ENCODE data around the gene SULT4A1. TPM values are rescaled to one million over a fixed set of nuclear protein-coding genes. Genes with fewer than 3 reads are reported as not detected.

Gene SULT4A1, protein sequence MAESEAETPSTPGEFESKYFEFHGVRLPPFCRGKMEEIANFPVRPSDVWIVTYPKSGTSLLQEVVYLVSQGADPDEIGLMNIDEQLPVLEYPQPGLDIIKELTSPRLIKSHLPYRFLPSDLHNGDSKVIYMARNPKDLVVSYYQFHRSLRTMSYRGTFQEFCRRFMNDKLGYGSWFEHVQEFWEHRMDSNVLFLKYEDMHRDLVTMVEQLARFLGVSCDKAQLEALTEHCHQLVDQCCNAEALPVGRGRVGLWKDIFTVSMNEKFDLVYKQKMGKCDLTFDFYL
- total RNA-seq (2022; extraction: Qiagen RNA extraction) = not detected in 5 replicates

DNA sequence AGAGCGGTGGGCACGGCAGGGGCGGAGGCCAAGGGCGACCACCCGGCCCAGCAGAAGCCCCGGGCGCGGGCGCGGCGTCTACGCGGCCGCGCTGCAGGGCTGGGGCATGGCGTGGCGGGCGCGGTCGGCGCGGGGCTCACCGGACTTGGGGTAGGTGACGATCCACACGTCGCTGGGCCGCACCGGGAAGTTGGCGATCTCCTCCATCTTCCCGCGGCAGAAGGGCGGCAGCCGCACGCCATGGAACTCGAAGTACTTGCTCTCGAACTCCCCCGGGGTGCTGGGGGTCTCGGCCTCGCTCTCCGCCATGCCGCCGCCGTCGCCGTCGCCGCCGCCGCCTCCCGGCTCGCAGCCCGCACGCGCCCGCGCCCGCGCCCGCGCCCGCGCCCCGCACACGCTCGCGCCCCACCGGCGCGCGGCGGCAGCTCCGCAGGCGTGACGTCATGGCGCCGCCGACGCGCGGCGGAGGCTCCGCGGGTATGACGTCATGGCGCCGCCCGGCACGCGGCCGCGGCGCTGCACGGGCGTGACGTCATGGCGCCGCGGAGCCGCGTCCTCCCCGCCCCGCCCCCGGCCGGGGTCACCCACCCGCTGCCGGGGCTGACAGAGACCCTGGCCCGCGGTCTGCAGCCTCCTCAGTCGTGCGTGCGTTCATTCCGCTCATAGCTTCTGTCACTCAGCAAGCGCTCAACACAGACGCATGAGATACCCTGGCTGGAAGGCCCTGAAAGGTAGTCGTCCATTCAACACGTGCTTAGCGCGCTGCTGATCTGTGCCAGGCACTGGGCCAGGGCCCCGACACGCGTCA is at the start of gene SULT4A1:
Gene SULT4A1, minus strand, starts transcription at position 440 of the 808 bp plus-strand sequence. Its CDS starts 131 bp downstream, at position 309.

DNA sequence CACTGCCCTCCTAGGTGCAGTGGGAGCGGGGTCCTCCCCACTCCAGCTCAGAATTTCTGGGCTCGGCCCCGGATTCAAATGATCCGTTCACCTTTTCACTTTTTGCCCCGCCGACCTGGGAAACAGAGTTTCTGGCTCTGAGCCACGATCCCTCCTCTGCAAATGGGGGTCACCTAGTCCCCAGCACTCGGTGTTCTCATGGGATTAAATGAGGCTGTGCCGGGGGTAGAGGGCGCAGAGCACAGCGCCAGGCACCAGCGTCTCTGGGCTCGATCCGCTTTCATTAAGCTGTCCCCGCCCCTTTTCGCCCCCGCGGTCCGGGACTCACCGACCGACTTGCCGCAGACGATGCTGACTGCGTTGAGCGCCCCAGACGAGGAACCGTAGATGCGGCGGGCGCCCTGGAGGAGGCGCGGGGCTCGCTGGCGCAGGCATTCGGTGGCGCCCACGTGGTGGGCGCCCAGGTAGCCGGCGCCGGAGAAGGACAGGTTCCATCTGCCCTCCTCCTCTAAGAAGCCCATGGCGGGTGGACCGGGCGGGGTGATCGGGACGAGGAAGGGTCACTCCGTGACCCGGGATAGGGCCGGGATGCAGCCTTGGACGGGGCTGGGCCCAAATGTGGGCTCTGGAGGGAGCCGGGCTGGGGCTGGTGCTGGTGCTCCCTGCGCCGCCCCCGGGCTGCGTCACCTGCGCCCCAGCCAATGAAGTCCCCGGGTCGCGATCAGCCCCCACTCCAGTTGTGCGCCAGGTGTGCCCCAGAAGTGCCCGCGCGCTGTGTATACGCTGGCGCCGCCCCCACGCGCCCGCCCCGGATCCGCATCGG is 29.3 kb upstream of the SULT4A1 start, which contains the start of gene PNPLA5:
Gene PNPLA5, minus strand, starts transcription at position 654 of the 823 bp plus-strand sequence. Its CDS starts 133 bp downstream, at position 521.

DNA sequence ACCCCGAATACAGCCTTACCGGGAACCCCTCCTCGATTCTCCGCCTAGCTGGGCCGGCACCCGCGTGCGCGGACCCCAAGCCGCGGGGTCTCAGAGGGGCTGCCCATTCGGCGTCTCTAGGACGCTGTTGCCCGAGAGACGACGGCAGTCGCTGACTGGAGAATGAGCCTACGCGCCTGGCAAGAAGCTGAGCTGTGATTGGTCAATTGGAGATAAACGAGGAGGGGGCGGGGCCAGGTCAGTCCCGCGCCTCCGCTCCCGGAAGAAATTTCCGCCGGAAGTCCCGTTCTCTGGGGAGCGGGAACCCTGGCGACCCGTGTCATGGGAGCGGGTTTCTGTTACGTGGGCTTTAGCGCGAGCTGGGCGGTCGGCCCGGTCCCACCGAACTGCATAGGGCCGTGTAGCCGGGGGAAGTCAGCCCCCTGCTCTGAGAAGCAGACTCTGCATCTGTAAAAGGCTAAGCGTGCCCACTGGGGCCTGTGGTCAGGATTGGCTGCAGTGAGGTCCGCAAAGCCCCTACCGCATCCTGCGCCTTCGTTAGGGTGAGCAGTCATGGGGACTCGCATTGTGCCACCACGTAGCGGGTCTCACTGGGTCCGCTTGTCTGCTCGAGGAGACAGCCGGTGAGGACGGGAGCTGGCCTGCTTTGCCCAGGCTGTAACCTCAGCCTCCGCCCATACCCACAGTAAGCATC is 50.0 kb downstream of the SULT4A1 start, which contains the start of gene EFCAB6:
Gene EFCAB6, minus strand, starts transcription at position 157 of the 694 bp plus-strand sequence. CDS start 29,987 bp downstream, outside the sequence.

Other genes with a start within 250 kb of the SULT4A1 start
- gene EFCAB6, start 50.2 kb downstream of the SULT4A1 start, total RNA-seq (2022; extraction: Qiagen RNA extraction) = 0.38 to 0.62 TPM (median 0.51 TPM) in 5 replicates
- 0.03 to 0.07 TPM in 2 of 5 replicates, not detected in the others for gene PNPLA5, start 29.5 kb upstream of the SULT4A1 start, total RNA-seq (2022; extraction: Qiagen RNA extraction)
- 0.68 to 1.2 TPM (median 0.95 TPM) in 5 replicates for gene PNPLA3, start 61.3 kb upstream of the SULT4A1 start, total RNA-seq (2022; extraction: Qiagen RNA extraction)
- 43.5 to 49.1 TPM (median 46.7 TPM) in 5 replicates for gene SAMM50, start 92.9 kb upstream of the SULT4A1 start, total RNA-seq (2022; extraction: Qiagen RNA extraction)
- gene PARVB, start 161.8 kb upstream of the SULT4A1 start, total RNA-seq (2022; extraction: Qiagen RNA extraction) = 35.5 to 45.1 TPM (median 40.3 TPM) in 5 replicates